ENCODE measurements around the gene ZNF385C.

- no peak for TF ChIP-seq CTCF (conservative IDR thresholded peaks at IDR 0.05 in 1 of 2, IDR thresholded peaks at IDR 0.05 in 1 of 2; ENCODE audit: extremely low read depth in 1 of 2, insufficient read depth in 1 of 2, low read depth in 1 of 2, low read length in 2 of 2)
- TF ChIP-seq EZH2 (IDR thresholded peaks at IDR 0.05; ENCODE audit: borderline replicate concordance, low read length): no peak
These were observed 70.7 kb downstream of the ZNF385C start for GRCh38 chr17:42027590-42027889.

Measured in mammary epithelial cell (primary cell).